ENCODE measurements around the gene ACKR3.

The ACKR3 gene

DNA sequence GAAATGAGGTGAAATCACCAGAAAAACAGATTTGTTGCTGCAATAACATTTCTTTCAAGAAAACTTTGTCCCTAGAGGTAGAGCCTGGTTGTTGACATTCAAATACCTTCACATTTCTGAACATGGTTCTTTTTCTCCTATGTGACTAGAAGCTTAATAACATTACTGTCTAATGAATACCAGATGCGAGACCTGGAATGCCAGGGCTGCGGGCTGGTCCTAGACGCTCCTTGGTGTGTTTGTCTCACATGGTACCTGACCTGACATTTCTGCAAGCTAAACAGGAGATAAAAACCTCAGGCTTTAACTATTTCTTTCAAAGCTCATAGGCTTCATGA, 38.5 kb downstream of the ACKR3 start:
- DNase-seq (ENCODE audit: low read depth in 2 of 2, low spot score in 1 of 2) = no peak

DNA sequence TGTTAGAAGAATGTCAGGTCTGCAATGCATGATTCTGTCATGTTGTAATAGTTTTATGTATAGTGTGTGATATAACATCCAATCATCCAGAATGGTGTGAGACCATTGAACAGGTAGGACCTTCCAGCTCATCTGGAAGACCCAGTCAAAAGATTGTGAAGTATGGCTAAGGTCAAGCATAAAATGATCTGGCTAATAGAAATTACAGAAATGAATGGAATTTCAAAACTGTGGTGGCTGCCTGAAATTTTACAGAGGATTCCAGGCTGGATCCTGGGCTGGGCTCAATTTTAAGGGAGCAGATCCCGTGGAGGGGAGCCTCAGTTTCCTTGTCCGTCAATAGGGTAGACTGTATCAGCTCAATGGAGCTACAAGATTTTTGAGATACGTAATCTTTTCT, 39.1 kb downstream of the ACKR3 start:
- no peak for DNase-seq (ENCODE audit: low read depth in 2 of 2, low spot score in 1 of 2)

DNA sequence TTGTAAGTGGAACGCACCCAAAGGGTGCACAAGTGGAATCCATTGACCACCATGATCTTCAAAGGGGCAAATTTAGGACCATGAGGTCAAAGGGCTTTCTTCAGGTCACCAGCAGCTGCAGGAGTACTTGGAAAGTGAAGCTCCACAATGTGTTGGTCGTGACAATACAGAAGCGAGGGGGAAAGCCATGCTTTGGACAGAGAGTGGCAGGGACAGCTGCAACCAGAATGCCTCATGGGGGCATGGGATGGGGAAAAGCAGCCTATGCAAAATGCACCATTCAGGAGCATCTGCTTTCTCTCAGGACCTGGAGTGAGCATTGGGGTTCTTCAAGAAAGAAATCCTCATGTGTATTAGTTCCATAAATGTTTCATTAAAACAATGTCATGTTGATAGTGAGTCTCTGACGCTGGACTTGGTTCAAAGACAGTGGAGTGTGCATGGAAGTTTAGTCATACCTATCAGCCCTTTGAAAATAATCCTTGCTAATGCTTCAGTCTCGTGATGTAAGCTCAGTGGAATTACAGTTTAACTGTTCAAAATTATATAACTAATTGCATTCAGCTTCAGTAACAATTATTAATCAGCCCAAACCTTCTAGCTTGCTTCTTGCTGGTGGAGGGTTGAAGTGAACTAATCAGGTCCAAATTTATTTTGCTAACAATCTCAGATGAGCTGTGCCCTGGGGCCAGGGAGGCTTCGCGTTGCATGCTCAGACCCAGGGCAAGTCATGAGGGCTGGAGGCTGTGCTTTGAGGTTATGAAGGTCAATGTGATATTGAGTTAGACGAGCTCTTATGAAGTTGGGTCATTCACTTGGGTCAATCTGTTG, 41.6 kb downstream of the ACKR3 start:
- no peak for DNase-seq (ENCODE audit: low read depth in 2 of 2, low spot score in 1 of 2)

DNA sequence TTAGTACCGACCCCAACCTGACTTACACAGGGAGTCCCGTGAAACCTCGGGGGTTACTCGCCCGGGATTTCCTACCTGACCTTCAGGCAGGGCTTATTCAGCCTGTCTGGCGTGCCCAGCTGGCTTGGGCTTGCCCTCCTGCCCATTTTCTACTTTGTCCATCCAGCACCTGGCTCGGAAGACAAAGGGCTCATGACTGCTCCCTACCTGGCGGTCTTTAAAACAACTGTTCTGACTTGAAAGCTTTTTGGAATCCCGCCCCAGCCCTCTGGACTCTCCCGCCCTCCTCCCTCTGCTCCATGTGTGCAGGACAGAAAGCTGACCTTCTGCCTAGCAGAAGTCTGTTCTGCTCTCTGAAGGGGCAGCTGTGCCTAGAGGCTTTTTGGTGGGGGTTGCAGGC, 43.1 kb downstream of the ACKR3 start:
- DNase-seq (ENCODE audit: low read depth in 2 of 2, low spot score in 1 of 2) = no peak

DNA sequence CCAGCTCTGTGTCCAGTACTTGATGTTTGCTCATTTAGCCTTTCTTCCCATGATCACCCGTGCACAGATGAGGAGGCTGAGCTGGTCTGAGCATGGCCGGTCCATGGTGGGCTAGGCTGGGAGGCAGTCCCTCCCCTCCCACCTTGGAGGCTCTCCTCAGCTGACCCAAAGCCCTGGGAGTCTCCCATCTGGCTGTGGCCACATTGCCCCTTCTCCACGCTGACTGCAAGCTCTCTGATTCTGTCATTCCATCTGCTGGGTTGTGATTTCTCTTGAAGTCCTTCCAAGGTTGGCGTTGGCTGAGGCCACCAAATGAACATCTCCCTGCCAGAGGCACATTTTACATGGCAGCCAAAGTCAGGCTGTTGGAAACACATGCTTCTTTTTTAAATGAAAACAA, 44.0 kb downstream of the ACKR3 start:
- no peak for DNase-seq (ENCODE audit: low read depth in 2 of 2, low spot score in 1 of 2)

DNA sequence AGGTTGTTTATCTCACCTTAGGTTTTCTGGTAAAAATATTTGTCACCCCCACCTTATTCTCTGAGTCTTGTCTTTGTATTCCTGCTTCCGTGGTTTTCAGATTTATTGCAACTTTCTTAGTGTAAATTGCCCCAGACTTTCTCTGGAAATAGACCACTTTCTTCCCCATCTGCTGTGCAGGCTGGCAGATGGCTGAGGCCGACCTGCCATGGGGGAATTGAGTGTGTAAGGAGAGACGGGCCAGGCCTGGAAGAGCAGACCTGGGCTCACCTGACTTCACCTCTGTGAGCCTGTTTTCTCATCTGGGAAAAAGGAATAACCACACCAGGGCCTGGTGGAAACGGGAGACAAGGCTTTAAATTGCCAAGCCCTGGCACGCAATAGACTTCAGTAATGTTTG, 44.9 kb downstream of the ACKR3 start:
- no peak for DNase-seq (ENCODE audit: low read depth in 2 of 2, low spot score in 1 of 2)

DNA sequence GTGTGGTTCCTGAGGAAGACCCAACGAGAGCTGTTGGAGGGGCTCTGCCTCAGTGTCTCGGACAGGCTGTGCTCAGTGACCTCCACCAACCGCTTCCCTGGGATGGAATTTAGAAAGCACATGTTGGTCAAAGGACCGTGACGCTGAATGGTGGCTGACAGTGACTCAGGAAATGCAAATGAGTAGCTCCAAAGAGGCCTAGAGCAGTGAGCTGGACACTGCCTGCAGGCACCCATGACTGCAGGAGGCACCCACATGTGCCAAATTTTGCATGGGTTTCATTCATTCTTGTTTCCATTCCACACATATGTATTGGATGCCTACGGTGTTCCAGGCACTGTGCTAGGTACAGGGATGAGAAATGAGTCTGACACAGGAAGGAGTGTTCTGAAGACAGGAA, 46.4 kb downstream of the ACKR3 start:
- DNase-seq (ENCODE audit: low read depth in 2 of 2, low spot score in 1 of 2) = no peak

DNA sequence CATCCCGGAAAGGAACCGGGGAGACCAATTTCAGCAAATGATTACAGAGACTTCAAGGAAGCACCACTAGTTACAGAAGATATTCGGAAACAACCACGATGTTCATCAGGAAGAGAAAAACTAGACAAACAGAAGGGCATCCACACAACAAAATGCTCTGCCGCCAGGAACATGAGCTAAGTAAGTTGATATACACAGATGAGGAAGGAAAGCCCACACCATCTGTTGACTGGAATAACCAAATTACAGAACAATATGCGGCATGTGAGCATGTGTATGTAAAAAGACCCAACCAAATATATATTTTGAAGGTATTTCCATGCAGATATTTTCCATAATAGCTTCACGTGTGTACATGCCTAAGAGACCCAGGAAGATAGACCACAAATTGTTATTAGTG, 47.0 kb downstream of the ACKR3 start:
- DNase-seq (ENCODE audit: low read depth in 2 of 2, low spot score in 1 of 2) = no peak

DNA sequence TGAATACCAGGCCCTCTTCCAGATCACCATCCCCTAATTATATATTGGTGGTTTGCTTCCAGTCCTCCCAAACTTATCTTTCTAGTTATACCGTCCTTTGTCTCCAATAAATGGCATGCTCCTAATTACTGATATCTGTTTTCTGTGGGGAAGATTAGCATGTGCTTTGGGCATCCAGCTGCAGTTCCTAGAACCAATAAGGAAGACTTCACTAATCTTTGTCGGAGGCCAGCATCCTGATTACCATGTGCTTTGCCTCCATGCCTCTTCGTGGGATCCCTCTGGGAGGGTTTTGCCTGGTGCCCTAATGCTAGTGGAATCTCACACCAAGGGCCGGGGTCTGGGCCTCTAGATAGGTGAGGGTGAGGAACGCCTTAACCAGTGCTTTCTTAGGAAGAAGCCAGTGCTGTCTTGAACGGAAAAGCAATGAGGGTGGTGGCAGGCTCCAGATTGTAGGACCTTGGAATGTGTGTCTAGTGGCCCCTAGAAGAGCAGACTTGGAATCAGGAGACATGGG, 47.7 kb downstream of the ACKR3 start:
- DNase-seq (ENCODE audit: low read depth in 2 of 2, low spot score in 1 of 2) = no peak

DNA sequence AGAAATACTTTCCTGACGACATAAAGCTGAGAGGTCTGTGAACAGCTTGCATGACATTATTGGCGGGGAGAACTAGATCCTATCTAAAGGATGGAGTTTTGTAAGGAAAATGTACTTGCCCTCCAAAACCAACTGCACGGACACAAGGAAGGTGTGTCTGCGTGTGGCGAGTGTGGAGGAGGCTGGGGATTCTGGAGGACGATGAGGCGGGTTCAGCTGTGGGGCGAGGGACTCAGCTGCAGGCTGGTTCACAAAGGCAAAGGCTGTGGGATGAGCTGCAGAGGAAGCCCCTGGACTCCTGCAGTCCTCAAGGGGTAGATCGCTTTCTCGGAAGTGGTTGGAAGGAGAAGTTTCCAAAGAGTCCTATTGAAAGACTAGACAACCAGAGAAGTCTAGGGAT, 48.2 kb downstream of the ACKR3 start:
- DNase-seq (ENCODE audit: low read depth in 2 of 2, low spot score in 1 of 2) = no peak

DNA sequence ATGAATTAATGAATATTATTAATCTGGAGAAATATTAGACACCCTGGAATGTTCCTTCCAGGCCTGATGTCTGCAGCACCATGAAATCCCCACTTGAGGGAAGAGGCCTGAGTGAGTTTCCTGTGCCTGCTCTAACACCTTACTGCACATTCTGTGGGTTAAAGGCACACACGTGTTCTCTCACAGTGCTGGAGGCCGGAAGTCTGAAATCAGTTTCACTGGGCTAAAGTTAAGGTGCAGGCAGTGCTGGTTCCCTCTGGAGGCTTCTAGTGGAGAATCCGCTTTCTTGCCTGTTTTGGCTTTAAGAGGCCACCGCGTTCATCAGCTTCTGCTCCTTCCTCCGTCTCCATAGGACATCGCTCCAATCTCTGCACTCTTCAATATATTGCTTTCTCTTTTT, 48.7 kb downstream of the ACKR3 start:
- no peak for DNase-seq (ENCODE audit: low read depth in 2 of 2, low spot score in 1 of 2)

DNA sequence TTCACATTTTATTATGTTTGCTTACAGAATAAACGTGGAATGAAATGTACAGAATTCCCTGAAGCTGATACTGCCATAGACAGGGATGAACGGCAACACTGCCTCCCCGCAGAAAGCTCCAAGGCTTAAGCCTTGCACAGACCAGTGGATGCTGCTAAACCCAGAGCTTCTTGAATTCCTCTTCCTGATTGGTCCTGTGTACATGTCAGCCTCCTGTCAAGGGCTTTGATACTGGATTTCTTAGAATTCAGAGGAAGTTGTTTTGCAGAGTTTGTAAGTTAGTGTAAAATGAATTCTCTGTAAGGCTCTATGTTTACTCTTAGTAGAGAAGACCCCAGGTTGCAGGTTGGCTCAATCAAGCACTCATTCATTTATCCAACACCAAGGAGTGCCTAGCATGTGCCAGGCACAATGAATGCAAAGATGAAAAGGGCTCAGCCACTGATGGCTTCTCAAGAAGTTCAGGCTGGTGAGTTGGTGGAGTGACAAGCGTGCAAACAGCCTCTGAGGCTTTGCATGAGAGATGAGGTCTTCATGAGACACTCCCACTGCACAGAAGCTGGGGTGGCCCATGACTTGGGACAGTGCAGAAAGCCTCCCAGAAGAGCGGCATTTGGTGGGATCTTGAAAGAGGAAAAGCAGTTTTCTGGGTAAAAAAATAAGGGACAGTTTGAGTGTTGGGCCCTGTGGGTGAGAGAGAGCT, 50.4 kb downstream of the ACKR3 start:
- no peak for DNase-seq (ENCODE audit: low read depth in 2 of 2, low spot score in 1 of 2)

DNA sequence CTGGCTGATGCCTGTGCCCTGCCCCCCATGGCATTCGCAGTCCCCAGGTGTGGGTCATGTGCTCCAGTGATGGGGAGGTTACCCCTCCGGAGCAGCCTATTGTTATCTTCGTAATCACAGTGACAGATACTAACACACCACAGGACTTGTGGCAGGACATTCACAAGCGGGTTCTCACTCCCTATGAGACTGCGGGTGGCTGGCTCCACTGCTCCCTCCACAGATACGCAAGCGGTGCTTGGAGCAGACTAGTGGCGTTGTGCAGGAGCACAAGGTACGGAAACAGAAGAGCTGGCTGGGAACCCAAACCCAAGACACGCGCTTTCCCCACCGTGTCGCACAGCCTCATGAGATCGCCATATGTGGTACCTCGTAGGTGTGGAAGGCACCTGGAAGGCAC, 52.2 kb downstream of the ACKR3 start:
- no peak for DNase-seq (ENCODE audit: low read depth in 2 of 2, low spot score in 1 of 2)

DNA sequence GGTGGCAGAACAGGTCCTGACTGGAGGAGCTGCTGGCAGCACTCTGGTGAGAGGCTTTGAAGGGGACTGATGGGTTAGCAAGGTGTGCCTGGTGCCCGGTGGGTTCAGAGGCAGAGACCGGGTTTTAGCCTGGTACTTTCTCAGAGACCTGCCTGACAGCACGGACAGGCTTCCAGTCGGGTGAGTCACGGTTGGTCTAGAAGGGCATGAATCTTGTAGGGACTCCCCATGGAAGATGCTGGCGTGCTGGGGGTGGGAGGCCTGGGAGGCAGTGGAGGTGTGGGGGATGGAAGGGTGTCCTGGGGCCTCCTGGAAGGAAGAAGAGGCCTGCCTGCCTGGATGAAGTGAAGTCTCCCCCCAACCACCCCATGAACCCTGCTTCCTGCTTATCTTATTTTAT, 52.6 kb downstream of the ACKR3 start:
- DNase-seq (ENCODE audit: low read depth in 2 of 2, low spot score in 1 of 2) = no peak

DNA sequence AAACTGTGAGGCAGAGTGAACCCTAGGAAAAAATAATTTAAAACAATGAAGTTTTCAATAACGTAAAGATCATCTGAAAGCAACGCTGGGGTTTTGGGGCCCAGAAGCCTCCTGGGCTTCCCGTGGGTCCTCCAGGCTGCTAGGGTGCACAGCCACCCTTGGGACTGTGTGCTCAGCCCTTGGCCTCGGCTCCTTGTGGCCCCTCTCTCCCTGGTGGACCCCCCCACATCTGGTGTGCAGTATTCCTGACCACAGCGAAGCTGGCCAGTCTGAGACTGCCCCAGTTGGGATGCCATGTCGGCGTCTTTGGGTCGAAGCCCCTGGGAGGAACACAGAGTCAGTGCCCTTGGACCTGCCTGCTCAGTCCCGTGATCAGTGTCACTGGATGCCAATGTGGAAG, 53.0 kb downstream of the ACKR3 start:
- DNase-seq (ENCODE audit: low read depth in 2 of 2, low spot score in 1 of 2) = no peak

DNA sequence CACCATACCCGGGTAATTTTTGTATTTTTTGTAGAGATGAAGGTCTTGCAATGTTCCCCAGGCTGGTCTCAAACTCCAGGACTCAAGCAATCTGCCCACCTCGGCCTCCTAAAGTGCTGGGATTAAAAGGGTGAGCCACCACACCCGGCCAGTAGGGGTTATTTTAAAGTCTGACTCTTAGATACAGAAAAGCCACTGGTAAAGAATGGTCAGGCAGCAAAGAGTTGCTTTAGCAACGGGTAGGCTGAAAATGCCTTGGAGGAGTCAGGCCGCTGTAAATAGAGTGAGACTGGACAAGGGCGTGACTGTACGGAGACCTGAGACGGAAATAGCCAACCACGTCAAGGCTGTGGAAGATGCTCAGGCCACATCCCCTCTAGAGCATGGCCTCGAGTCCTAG, 54.2 kb downstream of the ACKR3 start:
- DNase-seq (ENCODE audit: low read depth in 2 of 2, low spot score in 1 of 2) = no peak

DNA sequence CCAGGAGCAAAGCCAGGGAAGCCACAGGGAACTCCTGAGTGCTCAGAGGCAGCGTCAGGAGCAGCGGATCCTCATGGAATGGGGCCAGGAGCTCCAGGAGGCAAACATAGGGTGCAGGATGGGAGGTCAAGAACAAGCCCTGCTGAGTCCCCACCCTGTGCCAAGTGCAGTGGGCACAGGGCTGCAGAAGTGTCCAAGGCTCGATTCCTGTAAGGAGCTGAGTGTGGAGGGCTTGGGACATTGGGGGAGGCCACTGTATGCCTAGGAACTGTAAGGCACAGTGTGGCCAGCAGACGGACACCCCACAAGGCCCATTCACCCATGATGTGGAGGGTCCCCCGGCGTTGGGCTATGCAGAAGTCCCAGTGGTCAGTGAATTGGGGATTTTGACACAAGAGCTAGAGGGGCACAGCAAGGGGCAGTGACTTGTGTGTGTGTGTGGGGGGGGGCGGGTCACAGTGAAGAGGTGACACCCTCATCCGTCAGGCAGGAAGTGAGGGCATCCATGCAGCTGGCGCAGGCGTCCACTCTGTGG, 55.6 kb downstream of the ACKR3 start:
- DNase-seq (ENCODE audit: low read depth in 2 of 2, low spot score in 1 of 2) = no peak

DNA sequence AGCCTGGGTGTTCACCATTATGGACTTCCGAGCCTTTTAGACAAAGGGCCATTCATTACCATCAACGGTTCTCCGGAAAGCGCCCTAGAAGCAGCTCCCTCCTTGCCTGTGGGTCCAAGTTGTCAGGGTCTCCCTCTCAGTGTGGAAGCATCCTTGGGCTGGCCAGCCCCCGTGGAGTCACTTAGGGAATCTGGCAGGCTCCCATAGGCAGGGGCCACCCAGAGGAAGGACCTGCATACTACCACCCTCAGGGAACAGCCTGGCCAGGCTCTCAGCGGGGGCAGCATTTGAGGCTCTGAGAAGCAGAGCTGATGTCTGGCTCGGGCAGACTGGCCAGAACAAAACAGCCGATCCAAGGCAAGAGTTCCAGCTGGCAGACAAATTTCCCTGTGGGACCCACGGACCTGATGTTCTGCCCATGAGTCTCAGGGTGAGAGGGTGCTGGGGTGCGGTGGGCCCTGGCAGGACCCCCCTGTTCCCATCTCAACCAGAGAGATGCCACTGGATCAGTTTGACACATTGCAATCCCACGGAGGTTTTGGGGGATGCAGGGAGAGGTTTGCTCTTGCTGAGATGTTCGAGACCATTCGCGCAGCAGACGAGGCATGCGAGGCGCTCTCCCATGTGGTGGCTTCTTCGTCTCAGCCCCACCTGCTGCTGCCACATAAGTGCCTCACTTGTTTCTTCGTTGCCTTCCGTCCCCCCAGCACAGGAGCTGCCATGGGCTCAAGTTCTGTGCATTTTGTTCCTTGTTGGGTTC, 56.9 kb downstream of the ACKR3 start:
- DNase-seq (ENCODE audit: low read depth in 2 of 2, low spot score in 1 of 2) = no peak

DNA sequence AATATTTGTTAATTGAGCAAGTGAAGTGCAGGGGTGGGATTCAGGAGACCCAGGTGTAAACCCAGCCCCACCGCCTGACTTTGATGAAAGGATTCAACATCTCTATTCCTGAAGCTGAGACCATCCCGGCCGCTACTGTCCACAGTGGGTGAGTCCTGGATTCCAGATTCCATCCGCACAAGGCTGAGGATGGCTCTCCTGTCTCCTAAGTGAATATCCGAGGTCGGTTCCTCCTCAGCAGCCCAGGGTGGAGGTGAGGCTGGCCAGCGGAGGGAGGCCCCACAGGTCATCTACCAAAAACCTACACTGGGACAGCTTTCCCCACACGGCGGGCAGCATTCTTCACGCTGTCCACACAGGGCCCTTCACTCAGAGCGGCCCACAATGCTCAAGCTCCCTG, 57.6 kb downstream of the ACKR3 start:
- DNase-seq (ENCODE audit: low read depth in 2 of 2, low spot score in 1 of 2) = no peak

DNA sequence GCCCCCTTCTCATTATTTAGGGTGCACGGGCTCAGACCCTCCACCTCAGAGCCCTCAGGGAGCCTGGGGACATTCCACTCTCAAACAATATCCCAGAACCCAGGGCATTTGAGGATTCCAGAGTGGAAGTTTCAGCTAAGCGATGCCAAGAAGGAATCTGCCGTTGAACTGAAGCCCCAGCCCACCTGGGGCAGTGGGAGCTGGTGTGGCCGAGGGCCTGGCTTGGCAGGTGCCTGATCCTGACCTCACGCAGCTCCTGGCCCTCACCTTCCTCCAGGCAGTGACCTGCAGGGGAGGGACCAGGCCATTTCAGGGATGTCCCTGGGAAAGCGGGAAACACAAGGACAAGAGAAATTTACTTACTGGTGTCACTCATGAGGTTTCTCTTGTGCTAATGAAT, 58.2 kb downstream of the ACKR3 start:
- no peak for DNase-seq (ENCODE audit: low read depth in 2 of 2, low spot score in 1 of 2)

DNA sequence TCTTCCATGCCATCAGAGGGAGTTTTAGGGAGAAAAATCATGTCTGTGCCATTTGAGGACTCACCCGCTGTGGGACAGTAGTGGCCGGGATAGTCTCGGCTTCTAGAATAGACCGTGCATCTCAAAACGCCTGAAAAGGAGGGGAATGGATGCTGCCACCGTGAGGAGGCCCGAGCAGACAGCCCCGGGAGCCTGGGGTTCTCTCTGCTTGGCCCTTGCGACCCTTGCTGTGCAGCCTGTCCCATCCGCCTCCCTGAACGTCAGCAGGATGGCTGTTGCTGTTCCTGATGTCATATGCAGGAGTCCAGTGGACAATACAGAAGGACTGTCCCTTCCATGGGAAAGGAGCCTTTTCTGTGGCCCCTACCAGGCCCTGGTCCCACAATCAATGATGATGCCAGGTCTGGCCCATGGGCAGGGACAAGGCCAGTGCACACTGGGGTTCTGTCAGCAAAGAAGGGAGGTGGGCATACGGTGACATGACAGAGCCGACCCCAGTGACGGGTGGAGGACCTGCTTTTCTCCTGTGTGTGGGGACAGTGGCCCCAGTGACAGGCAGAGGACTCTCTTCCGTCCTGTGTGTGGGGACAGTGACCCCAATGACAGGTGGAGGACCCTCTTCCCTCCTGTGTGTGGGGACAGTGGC, 58.8 kb downstream of the ACKR3 start:
- DNase-seq (ENCODE audit: low read depth in 2 of 2, low spot score in 1 of 2) = no peak
